ENCODE results near the gene CPLANE1.
"Not testable (repeated sequence)": the region's sequence is repeated elsewhere in the genome, so short reads cannot be mapped to it uniquely, and the experiment has no call there.

Gene CPLANE1

DNA sequence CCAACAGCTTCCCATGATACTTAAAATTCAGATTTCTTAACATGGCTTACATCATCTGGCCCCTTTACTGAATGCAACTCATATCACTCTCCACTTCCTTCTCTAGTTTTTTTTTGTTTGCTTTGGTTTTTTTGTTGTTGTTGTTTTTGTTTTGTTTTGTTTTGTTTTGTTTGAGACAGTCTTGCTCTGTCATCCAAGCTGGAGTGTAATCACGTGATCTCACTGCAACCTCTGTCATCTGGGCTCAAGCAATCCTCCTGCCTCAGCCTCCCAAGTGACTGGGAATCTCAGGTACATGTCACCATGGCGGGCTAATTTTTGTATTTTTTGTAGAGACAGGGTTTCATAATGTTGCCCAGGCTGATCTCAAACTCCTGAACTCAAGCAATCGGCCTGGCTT, 41.4 kb downstream of the CPLANE1 start:
- DNase-seq, result peak; percentile 11

DNA sequence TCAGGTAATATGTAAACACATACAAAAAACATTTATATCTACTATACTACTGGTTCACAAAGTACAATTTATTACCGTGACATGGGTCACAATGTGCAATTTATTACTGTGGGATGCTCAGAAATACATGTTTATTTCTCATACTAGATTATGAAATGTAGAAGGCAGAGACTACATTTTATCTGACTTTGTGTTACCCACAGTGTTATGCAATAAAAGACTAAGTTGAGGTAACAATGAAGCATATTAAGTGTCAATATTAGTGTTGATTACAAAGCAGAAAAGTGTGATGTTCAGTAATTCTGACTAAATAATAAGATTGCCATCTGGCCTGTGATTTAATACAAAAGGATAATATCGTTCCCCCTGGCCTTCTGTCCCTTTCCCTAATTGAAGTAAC, 42.4 kb downstream of the CPLANE1 start:
- DNase-seq, result peak; percentile 3

DNA sequence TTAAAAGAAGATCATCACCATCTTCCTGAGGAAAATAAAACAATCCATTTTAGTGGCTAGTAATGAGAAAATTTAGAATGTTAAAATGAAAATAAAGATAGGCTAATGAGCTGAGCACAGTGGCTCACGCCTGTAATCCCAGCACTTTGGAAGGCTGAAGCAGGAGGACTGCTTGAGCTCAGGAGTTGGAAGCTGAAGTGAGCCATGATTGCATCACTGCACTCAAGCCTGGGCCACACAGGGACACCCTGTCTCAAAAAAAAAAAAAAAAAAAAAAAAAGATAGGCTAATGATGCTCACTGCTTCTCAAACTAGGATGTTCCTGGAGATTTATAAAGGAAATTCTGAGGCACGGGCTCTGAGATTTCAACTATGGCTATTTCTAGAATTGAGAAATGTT, 50.3 kb downstream of the CPLANE1 start:
- no peak for DNase-seq

DNA sequence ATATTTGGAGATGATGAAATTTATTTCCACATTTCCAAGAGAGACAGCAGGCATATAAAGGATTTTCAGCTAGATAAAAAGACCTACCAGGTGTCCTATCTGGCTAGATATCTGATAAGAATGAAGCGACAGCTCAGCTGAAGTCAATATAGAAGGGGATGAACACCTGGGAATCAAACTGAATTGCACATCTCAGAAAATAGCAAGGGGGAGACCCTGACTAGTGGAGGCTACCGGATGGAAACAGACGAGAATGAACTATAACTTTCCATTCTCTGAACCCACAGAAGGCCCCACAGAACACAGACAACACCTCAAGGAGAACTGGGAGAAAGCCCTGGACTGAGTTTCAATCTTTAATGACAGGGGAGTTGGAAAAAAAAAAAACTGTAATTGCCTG, 51.1 kb downstream of the CPLANE1 start:
- DNase-seq, result no peak

DNA sequence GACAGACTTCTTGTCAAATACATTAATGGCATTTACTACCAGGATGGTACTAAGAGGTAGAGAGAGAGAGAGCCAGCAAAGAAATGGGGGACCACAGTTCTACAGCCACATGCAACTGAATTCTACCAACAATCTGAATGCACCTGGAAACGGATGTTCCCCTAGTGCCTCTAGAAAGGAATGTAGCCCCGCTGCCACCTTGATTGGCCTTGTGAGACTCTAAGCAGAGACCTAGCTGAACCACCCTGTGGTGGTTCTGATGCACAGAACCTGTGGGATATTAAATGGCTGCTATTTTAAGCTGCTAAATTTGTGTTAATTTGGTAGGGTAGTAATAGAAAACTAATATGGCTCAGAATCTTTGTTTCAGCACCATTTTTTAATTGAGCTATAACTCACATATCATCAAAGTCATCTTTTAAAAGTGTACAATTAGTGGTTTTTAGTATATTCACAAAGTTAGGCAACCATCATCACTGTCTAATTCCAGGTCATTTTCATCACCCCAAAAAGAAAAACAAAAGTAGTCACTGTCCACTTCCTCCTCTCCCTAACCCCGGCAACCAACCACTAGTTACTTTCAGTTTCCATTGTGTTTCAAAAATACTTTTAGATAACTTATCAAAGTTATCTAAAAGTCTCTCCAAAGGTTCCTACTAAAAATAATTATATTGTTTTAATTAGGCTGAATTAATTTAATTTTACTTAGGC, 51.7 kb downstream of the CPLANE1 start:
- peak; percentile 75 for DNase-seq

DNA sequence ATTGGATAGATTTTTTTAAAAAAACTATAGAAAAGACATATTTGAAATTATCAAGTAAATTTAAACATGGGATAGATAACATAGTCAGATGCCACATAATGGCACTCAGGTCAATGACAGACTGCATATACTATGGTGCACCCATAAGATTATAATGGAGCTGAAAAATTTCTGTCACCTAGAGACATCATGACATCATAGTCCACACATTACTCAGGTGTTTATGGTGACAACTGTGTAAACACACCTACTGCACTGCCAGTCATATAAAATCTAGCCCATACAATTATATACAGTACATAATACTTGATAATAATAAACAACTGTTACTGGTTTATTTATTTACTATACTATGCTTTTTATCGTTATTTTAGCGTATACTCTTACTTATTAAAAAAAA, 58.6 kb downstream of the CPLANE1 start:
- no peak for DNase-seq

DNA sequence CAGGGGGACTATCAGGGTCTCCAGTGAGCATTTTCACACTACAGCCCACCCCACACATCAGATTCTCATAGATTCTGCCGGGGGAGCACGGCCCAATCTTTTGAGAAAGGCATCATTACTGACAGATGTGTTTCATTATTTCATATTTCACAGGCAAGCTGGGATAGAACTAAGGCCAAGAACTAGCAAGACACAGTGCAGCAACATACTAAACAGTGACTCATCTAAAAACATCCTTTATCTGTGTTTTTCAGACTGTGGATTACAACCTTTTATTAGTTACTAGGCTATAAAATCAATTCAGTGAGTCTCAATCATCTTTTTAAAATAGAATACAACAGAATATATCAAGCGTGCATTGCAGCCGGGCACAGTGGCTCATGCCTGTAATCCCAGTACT, 59.8 kb downstream of the CPLANE1 start:
- DNase-seq, result no peak

DNA sequence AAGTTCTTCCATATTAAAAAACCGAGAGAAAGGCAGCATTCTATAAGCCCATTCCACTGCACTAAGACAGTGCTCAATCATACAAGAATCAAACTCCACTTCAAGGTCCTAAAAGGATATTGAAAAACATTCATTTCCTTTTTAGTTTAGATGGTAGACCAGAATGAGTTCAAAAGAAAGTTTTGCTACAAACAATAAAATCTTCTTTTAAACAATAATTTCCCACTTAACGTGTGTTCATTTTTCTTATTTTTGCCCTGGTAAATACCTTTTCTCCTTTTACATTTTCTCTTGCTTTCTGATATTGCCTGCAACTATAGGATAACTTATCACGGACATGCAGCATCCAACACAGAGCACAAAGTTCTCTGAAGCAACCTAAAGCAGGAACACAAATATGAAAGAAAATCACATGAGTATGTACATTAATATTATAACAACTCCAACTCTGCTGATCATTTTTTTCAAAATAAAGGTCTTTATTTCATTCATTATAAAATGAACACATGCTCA, 61.7 kb downstream of the CPLANE1 start:
- no peak for DNase-seq

DNA sequence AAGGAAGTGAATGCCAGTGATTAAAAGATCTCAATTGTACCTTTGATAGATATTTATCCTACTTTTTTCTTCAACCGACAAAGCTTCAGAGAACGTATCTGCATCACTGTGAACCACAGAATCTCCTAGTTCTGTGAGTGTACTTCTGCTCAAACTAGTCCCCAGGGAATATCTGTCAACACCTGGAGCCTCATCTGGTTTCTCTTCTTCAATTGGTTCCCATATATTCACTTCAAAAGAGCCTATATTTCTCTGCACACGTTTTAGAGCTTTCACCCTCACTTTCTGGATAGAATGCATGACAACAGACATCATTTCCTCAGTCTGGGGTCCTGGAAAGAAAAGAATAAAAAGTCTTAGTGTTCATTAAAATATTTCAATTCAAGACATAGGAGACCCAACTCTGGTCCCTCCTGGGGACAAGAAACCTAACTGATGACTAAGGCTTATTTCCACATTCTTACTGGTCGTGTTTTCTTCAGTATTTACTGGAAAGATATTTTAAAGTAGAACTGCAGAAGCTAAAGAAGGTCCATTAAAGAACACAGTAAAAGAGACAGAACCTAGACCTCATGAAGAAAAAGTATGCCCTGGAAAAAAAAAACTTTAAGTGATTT, 64.3 kb downstream of the CPLANE1 start:
- DNase-seq, result no peak

DNA sequence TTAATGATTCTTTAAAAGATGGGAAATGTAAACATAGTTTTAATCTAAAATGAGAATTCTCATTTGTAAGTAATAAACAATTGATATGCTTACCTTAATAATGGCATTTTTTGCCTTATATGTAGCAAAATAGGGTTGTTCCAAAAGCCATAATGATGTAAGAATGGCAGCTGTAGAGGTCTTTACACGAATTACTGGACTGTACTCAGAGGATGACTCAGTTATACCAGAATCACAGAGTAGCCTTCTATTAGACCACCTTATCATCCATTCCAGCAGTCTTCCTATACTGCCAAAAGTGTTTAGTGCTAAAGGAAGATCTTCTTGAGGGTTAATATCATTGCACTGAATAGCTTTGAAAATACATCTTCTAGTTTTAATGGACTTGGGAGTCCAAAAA, 66.5 kb downstream of the CPLANE1 start:
- DNase-seq, result no peak

DNA sequence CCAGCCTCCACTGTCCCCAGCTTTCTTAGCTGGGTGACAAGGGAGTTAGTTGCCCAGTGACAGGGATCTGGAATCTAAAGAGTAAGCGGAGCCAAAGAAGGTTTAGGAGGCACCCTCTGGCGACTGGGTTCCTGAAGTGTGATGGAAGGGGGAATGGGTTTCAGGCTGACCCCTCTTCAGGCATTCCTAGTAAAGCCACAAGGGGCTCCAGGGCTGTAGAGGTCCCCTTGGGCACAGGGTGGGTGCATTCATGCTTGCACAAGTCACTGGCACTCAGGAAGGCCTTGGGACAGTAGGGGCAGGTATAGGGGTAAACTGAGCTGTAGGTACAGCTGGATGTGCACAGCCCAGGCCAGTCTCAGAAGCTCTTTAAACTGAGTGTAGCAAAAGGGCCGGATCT, 74.2 kb downstream of the CPLANE1 start:
- no peak for DNase-seq

DNA sequence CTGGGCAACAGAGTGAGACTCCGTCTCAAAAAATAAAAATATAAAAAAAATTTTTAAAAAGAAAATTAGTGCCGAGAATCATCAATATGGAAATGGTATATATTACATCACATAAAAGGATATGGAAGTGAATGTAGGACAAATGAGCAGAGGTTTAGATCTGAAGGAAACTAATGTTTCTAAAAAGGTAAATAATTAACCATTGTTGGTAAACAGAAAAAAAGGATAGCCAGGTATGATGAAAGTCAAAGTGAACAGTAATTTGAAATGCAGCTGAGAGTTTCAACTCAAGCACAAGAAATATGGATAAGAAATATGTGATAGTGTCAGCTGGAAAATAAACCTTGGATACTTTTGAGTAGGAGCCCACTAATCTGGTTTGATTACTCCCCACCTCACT, 76.2 kb downstream of the CPLANE1 start:
- no peak for DNase-seq

DNA sequence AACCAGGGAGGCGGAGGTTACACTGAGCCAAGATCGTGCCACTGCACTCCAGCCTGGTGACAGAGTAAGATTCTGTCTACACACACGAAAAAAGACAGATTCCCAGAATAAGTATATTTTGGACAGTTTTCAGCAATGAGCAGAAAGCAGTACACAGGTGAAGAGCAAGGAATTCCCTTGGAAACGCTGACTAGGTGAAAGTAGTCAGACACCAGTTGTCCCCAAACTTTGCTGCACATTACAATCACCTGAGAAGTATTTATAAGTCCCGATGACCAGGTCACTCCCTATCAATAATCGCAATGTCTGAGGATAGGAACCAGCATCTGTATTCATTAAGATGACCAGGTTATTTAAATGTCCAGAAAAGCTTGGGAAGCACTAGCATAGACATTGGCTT, 78.3 kb downstream of the CPLANE1 start:
- no peak for DNase-seq

DNA sequence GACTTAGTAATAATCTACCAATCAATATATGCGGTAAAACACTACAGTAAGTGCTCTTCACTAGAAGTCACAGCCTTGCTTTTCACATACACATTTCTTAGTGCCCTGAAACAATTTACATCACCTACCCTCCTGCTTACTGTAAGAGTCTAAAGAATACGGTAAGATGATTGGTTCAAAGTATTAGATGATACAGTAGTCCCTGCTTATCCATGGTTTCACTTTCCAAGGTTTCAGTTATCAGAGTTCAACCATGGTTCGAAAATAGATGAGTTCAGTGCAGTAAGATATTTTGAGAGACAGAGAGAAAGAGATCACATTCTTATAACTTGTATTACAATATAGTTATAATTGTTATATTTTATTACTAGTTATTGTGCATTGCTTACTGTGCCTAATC, 83.0 kb downstream of the CPLANE1 start:
- DNase-seq, result no peak

DNA sequence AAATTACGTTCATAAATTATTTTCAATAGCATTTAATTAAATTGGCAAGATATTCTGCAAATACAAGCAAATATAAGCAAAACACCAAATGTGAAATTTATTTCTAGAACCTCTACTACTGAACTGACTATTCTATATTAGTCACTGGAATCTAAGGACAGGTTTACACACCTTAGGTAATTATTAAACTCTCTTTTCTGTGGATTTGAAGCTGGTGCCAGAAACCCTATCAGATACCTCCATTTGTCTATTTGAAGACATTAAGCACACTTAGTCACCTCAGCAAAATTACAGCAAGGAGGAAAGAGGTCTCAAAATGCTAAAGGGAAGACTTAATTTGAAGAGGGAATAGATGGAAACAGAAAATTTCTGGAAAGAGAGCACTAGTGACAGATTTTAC, 83.4 kb downstream of the CPLANE1 start:
- DNase-seq, result no peak

DNA sequence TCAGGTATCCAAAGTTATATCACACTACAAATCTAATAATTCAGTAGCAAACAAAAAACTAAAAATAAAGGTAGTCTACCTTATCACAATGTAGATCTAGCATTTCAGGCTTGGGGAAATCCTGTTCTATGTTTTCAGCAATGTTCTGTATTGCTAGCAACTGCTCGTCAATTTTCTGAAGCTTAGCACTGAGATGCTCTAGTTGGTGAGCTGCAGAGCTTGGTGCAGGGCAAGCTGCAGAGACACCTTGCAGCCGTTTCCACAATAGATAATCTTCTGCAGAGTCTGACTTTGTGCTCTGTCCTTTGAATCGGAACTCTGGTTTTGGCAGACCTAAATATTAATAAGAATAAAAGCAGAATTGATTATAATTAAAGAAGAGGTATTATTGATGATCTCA, 95.5 kb downstream of the CPLANE1 start:
- DNase-seq, result no peak

DNA sequence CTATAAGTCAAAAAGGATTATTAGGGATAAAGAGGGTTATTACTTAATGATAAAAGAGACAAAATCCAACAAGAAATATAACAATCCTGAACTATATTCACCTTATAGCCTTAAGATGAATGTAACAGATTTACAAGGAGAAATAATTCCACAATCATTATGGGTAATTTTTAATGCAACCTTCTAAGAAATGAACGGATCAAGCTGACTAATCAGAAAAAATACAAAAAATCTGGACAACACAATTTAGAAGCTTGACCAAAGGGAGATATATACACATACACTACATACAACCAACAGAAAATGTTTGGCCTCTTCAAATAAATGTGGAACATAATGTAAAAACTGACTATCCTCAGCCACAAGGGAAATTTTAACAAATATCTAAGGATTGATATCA, 102.3 kb downstream of the CPLANE1 start:
- no peak for DNase-seq

DNA sequence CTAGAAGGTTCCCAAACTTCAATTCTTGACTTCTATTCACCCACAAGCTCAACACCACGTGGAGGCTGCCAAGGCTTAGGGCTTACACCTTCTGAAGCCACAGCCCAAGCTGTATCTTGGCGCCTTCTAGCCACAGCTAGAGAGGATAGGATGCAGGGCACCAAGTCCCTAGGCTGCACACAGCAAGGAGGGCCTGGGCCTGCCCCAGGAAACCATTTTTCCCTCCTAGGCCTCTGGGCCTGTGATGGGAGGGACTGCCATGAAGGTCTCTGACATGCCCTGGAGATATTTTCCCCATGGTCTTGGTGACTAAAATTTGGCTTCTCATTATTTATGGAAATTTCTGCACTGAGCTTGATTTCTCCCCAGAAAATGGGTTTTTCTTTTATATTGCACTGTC, 112.5 kb downstream of the CPLANE1 start:
- DNase-seq, result no peak

DNA sequence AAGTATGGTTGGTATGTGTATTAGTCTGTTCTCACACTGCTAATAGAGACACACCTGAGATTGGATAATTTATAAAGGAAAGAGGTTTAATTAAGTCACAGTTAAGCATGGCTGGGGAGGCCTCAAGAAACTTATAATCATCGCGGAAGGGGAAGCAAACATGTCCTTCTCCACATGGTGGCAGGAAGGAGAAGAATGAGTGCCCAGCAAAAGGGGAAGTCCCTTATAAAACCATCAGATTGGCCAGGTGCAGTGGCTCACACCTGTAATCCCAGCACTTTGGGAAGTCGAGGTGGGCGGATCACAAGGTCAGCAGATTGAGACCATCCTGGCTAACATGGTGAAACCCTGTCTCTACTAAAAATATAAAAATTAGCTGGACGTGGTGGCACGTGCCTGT, 113.9 kb downstream of the CPLANE1 start:
- DNase-seq, result not testable (repeated sequence)

DNA sequence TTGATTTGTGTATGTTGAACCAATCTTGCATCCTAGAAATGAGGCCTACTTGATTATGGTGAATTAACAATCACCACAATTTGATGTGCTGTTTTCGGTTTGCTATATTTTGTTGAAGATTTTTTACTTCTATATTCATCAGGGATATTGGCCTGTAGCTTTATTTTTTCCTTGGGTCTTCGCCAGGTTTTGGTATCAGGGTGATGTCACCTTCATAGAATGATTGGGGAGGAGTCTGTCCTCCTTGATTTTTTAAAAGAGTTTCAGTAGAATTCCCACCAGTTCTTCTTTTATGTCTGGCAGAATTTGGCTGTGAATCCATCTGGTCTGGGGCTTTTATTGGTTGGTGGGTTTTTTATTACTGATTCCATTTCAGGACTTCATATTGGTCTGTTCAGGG, 115.2 kb downstream of the CPLANE1 start:
- DNase-seq, result no peak

DNA sequence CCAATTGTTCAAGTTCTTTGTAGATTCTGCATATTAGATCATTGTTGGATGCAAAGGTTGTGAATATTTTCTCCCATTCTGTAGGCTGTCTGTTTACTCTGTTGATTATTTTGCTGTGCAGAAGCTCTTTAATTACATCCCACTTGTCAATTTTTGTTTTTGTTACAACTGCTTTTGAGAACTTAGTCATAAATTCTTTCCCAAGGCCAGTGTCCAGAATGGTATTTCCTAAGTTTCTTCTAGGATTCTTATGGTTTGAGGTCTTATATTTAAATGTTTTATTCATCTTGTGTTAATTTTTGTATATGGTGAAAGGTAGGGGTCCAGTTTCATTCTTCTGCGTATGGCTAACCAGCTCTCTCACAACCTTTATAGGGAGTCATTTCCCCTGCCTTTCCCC, 116.5 kb downstream of the CPLANE1 start:
- DNase-seq, result no peak

DNA sequence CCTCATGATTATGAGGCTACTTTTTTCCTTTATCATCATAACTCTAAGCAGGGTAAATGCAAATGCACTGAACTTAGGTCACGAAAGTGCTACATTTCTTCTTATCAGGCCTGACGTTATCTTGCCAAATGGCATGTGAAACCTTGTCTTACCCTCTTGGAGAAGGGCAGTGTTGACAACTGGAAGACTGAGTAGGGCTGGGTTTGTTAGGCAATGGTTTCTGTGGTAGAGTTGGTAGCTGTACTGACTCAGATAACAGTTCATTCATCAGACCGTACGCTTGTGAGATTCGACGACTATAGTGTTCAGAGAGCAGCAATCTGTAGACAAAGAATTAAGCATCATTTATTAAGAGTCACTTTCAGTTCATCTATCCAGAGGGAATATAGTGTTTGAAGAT, 127.7 kb downstream of the CPLANE1 start:
- DNase-seq, result no peak

DNA sequence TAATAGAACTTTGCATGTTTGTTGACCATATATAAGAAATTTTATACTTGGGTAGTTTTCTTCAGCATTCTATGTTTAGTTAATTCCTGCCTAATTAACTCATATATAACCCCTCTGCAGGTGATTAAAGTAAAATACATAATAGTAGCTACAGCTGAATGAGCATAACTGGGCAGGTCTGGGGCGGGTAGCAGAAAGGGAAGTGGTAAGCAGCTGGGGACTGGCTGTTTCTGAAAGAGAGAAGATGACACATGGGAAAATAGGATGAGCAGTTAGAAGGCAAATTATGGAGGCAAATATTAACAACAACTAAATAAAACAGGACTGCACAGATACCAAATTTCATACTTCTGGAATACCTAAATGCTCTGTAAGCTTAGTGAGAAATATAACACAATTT, 128.1 kb downstream of the CPLANE1 start:
- DNase-seq, result no peak

DNA sequence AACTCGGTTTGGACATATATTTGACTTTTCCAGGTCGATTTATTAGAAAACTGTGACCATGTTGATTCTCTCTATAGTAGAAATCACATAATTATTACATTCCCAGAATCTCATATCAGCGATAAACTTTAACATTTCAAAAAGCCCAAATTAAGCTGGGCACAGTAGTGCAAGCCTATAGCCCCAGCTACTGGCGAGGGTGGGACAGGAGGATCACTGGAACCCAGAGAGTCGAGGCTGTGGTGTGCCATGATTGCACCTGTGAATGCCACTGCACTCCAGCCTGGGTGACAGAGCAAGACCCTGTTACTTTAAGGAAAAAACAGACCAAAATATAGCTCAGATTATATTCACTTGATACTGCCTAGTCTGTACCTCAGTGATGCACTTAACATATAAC, 128.9 kb downstream of the CPLANE1 start:
- DNase-seq, result no peak

DNA sequence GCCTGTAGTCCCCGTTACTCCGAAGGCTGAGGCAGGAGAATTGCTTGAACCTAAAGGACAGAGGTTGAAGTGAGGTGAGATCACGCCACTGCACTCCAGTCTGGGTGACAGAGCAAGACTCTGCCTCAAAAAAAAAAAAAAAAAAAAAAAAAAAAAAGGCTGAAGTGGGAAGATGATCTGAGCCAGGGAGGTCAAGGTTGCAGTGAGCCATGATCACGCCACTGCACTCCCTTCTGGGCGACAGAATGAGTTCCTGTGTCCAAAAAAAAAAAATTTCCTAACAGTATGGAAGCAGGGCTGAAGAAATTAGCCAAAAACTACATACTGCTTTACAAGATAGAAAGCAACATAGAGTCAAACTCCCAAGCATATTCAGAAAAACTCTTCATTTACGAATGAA, 132.8 kb downstream of the CPLANE1 start:
- no peak for DNase-seq
